Cardiac muscle cell (in vitro differentiated cells and primary cell): ENCODE results near the gene RNASE7. TPM values are rescaled to one million over a fixed set of nuclear protein-coding genes. Genes with fewer than 3 reads are reported as not detected.
A peak's percentile ranks its signal among the peaks of the same experiment; 100 is the strongest.

Source experiments
- DNase-seq, 2 donors: peaks; one replicate each; pipeline versions ENCODE4 v3.0.0 to v3.0.0-alpha.2; 2010 to 2017; ENCODE audit warnings: low read depth in 1 of 2, low spot score in 1 of 2
- H3K27ac ChIP-seq: fragments of 200-600 bp; sonication (generic); 2 replicates; pipeline ENCODE4 v1.5.1; 2016
- H3K27me3 ChIP-seq: fragments of 200-600 bp; sonication (generic); 2 replicates; pipeline ENCODE4 v1.6.0; 2016; ENCODE audit warnings: control low read depth
- H3K36me3 ChIP-seq: fragments of 200-600 bp; sonication (generic); 2 replicates; pipeline ENCODE4 v1.5.1; 2016; ENCODE audit warnings: control low read depth
- H3K4me1 ChIP-seq: fragments of 200-600 bp; sonication (generic); 2 replicates; pipeline ENCODE4 v1.8.1; 2017; ENCODE audit warnings: low read depth, mild to moderate bottlenecking, mixed run types
- H3K4me3 ChIP-seq: fragments of 200-600 bp; sonication (generic); 2 replicates; pipeline ENCODE4 v1.5.1; 2016; ENCODE audit warnings: mild to moderate bottlenecking
- H3K9me3 ChIP-seq: fragments of 200-600 bp; sonication (generic); 2 replicates; pipeline ENCODE4 v1.5.1; 2017; ENCODE audit warnings: low read depth, mild to moderate bottlenecking, control low read depth
- CTCF ChIP-seq: IDR thresholded peaks from 2 replicates; pipeline ENCODE4 v1.5.1; 2012; ENCODE audit warnings: low read depth, mild to moderate bottlenecking, low read length
- polyA plus RNA-seq: library from polyadenylated mRNA; unstranded; fragments of >200 nt; fragmentation: Nextera tagmentation; extraction: Ambion mirVana; gene quantifications from 2 replicates; pipeline ENCODE4 v1.2.1, GENCODE V29; 2016
- total RNA-seq: library from RNA; depleted of rRNA; stranded (reverse); fragments of >200 nt; gene quantifications from 2 replicates; pipeline ENCODE4 v1.2.3, GENCODE V29; 2016

The RNASE7 gene
- total and polyA plus RNA-seq, 2 experiments from 2014 or later: not detected

GRCh38 chr14:21018781-21019180 lies 23.4 kb upstream of the RNASE7 start:
- H3K4me3 ChIP-seq: no peak overlapping the region
- peaks cover 17% of the 10 kb centered on the region for H3K4me1 ChIP-seq
- peaks cover 26% of the 10 kb centered on the region for H3K36me3 ChIP-seq
- TF ChIP-seq CTCF: no peak
- no peaks in the 10 kb centered on the region for H3K27me3 ChIP-seq
- H3K9me3 ChIP-seq: no peaks in the 10 kb centered on the region
- DNase-seq: no peak
- H3K27ac ChIP-seq: no peak overlapping the region

- DNase-seq: no peak
- no peaks in the 10 kb centered on the region for H3K27me3 ChIP-seq
- H3K4me1 ChIP-seq: peaks cover 20% of the 10 kb centered on the region
- H3K36me3 ChIP-seq: peaks cover 26% of the 10 kb centered on the region
- no peak overlapping the region for H3K4me3 ChIP-seq
- TF ChIP-seq CTCF: no peak
- no peak overlapping the region for H3K27ac ChIP-seq
- H3K9me3 ChIP-seq: no peaks in the 10 kb centered on the region
Observed at GRCh38 chr14:21019366-21019765, 22.8 kb upstream of the RNASE7 start.

- Histone ChIP-seq H3K4me1 (peaks cover 18% of the 10 kb centered on the region), H3K36me3 (peaks cover 26% of the 10 kb centered on the region), H3K27me3 (no peaks in the 10 kb centered on the region), H3K27ac (no peak overlapping the region), H3K9me3 (no peaks in the 10 kb centered on the region), H3K4me3 (no peak overlapping the region)
- DNase-seq: no peak
- no peak for TF ChIP-seq CTCF
Observed at GRCh38 chr14:21020977-21021545, 21.1 kb upstream of the RNASE7 start.

- Histone ChIP-seq H3K9me3 (no peaks in the 10 kb centered on the region), H3K27ac (no peak overlapping the region), H3K4me3 (no peak overlapping the region), H3K4me1 (peaks cover 35% of the 10 kb centered on the region), H3K27me3 (no peaks in the 10 kb centered on the region), H3K36me3 (peaks cover 23% of the 10 kb centered on the region)
- DNase-seq: no peak
- no peak for TF ChIP-seq CTCF
Observed at GRCh38 chr14:21022686-21023085, 19.5 kb upstream of the RNASE7 start.

- no peak for DNase-seq
- Histone ChIP-seq H3K9me3 (no peaks in the 10 kb centered on the region), H3K36me3 (peaks cover 23% of the 10 kb centered on the region), H3K27ac (no peak overlapping the region), H3K4me1 (peaks cover 35% of the 10 kb centered on the region), H3K27me3 (no peaks in the 10 kb centered on the region), H3K4me3 (peak overlapping the region; percentile 65)
- no peak for TF ChIP-seq CTCF
Observed at GRCh38 chr14:21023174-21023573, 19.0 kb upstream of the RNASE7 start.
